ENCODE measurements around the gene PLEKHA1. TPM values are rescaled to one million over a fixed set of nuclear protein-coding genes. Genes with fewer than 3 reads are reported as not detected.
A peak's percentile ranks its signal among the peaks of the same experiment; 100 is the strongest.

Gene PLEKHA1
- total and polyA plus RNA-seq, 2 donors (not counting 3 experiments of a cell fraction or from before 2014, with no cell fraction given) = 21.6 to 58.8 TPM

- Histone ChIP-seq H3K4me2 (ENCODE audit: insufficient read depth, low read length) (no peak overlapping the region), H2AFZ (ENCODE audit: low read depth, low read length) (no peak overlapping the region), H3K27ac (ENCODE audit: insufficient read depth, low read depth, low read length) (no peak overlapping the region), H3K9me3 (replicated peaks; ENCODE audit: control insufficient read depth, insufficient read depth, low read length) (no peaks in the 10 kb centered on the region), H3K36me3 (ENCODE audit: control insufficient read depth in 2 of 2, extremely low read depth in 1 of 2, insufficient read depth in 2 of 2, low read length in 2 of 2) (no peaks in the 10 kb centered on the region), H4K20me1 (replicated peaks; ENCODE audit: control insufficient read depth, extremely low read depth, insufficient read depth, low read length) (no peaks in the 10 kb centered on the region), H3K9me1 (replicated peaks; ENCODE audit: control insufficient read depth, extremely low read depth, insufficient read depth, low read length) (no peaks in the 10 kb centered on the region), H3K4me3 (replicated peaks in 1 of 3; ENCODE audit: insufficient read depth in 1 of 3, low read depth in 1 of 3, low read length in 3 of 3) (no peak overlapping the region), H3K4me1 (ENCODE audit: control insufficient read depth, extremely low read depth, insufficient read depth, low read length) (no peaks in the 10 kb centered on the region), H3K27me3 (ENCODE audit: control insufficient read depth in 2 of 2, insufficient read depth in 2 of 2, low read length in 2 of 2) (no peaks in the 10 kb centered on the region), H3K79me2 (ENCODE audit: control insufficient read depth, insufficient read depth, low read length) (no peaks in the 10 kb centered on the region), H3K9ac (replicated peaks; ENCODE audit: extremely low read depth, insufficient read depth, low read length) (no peak overlapping the region)
- dilution Hi-C loops (cut with MboI; ENCODE audit: extremely low pct_ligation_motif_present, low sequenced_read_pairs) (no loop called here), intact Hi-C loops (cut with micrococcal nuclease) (loop anchor here (1.0 to 2.0 kb wide), 7 partner anchors 32 to 362 kb away; no protein-coding TSS in a partner anchor)
- ChIA-PET CTCF (interaction anchor here (0.7 to 5.8 kb wide), 20 partner anchors 11 to 223 kb away, joined by 3 to 54 read pairs (median 4); partner anchors contain the start of gene PLEKHA1), POLR2A (no interaction called here)
- peak; percentile 37 for FAIRE-seq
- no TSS peak for BruUV-seq (replicated peaks)
- TF ChIP-seq CTCF (IDR thresholded peaks at IDR 0.05; ENCODE audit: extremely low read depth in 1 of 2, insufficient read depth in 1 of 2, low read depth in 1 of 2, low read length in 2 of 2) = peak; percentile 64 to 84
- no peak for TF ChIP-seq JUN (IDR thresholded peaks at IDR 0.05; ENCODE audit: borderline replicate concordance, insufficient read depth, insufficient read length, low read depth)
- no peak for TF ChIP-seq EZH2 (IDR thresholded peaks at IDR 0.05; ENCODE audit: borderline replicate concordance, low read depth, low read length, severe bottlenecking)
- no peak for TF ChIP-seq MAX (IDR thresholded peaks at IDR 0.05; ENCODE audit: insufficient read depth, insufficient read length)
- TF ChIP-seq POLR2AphosphoS5 (IDR thresholded peaks at IDR 0.05; ENCODE audit: insufficient read depth, low read depth, low read length) = no peak
- no peak for TF ChIP-seq GATA2 (IDR thresholded peaks at IDR 0.05; ENCODE audit: insufficient read depth, insufficient read length, low read depth, low read length)
- TF ChIP-seq MYC (IDR thresholded peaks at IDR 0.05; ENCODE audit: low read depth, low read length) = no peak
- DNase-seq (ENCODE audit: low read depth, low spot score) = peak; percentile 71
These were observed 32.0 kb upstream of the PLEKHA1 start for GRCh38 chr10:122342293-122343134.
